IPS DF 4.7 (cell line): Measurements from ENCODE around the gene MEGF10.
"Not testable (repeated sequence)": the region's sequence is repeated elsewhere in the genome, so short reads cannot be mapped to it uniquely, and the experiment has no call there.

Experiments
- DNase-seq: peaks from one replicate; pipeline ENCODE4 v3.0.0-alpha.2; 2013; ENCODE audit warnings: low spot score; ENCODE audit errors: extremely low read depth

Gene MEGF10

DNA sequence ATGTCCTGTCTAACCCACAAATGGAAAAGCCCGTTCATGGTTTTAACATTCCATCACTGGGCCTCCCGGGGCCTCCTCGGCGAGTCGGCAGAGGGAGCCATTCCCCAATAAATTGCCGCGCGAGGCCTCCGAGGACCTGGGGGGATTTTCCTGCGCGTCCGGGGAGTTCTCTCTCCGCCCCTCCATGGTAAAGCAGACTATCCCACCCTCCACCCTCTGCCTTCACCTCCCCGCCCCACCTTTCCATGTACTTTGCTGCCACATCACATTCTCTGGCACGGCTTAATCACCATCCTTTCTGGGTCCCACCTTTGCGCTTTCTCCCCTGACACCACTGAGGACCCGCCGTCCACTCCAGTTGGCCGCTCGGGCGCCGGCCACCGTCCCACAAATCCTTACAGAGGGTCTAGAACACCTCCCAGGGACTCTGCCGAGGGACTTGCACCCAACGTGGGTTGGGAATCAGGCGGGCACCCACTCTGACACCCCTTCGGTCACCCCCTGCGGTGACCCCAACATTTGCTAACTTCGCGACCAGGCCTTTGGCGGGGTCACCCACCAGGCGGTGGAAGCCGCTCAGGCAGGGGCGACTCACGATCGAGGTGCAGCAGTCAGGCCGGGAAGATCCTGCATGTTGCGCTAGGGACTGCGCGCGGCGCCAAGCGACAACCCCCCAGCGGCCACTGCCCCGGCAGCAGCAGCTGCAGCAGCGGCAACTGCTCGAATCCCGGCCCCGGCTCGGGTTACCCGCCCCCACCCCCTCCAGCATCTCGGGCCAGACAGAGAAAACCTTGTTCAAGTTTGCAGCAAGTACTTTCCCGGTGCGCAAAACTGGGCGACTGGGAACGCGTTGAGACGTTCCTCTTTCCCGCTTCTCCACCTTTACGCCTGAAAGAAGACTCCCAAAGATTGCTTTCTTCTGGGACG lies at the start of gene MEGF10:
MEGF10 (plus strand) TSS at position 778 of the 927 bp plus-strand sequence. CDS start 40,513 bp downstream, outside the sequence.
- DNase-seq = no peak

GRCh38 chr5:127243011-127243410 lies 47.6 kb upstream of the MEGF10 start:
- DNase-seq = no peak

- DNase-seq = no peak
These were observed 35.8 kb upstream of the MEGF10 start for GRCh38 chr5:127254729-127255284.

GRCh38 chr5:127256886-127257597 lies 33.6 kb upstream of the MEGF10 start:
- no peak for DNase-seq

DNA sequence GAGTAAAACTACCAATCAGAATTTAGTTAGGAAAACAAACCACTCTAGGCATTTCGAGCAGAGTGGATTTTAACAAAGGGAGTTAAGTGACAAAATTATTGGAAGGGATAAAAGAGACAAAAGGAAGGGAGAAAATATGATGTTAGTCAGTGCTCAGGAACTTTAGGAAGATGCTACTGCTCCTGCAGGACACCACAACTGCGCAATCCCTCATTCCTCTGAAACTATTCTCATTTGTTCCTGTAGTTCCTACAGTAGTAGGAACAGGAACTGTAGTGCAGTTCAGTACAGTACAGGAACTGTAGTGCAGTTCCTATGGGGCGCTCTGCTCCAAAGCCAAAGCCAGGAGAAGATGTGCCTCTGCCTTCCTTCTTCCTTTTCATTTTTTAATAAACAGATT lies 29.9 kb upstream of the MEGF10 start:
- DNase-seq = no peak

DNA sequence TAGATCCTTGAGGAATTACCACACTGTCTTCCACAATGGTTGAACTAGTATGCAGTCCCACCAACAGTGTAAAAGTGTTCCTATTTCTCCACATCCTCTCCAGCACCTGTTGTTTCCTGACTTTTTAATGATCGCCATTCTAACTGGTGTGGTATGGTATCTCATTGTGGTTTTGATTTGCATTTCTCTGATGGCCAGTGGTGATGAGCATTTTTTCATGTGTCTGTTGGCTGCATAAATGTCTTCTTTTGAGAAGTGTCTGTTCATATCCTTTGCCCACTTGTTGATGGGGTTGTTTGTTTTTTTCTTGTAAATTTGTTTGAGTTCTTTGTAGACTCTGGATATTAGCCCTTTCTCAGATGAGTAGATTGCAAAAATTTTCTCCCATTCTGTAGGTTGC lies 25.1 kb upstream of the MEGF10 start:
- not testable (repeated sequence) for DNase-seq

- DNase-seq = not testable (repeated sequence)
These were observed 22.3 kb upstream of the MEGF10 start for GRCh38 chr5:127268342-127268741.

DNA sequence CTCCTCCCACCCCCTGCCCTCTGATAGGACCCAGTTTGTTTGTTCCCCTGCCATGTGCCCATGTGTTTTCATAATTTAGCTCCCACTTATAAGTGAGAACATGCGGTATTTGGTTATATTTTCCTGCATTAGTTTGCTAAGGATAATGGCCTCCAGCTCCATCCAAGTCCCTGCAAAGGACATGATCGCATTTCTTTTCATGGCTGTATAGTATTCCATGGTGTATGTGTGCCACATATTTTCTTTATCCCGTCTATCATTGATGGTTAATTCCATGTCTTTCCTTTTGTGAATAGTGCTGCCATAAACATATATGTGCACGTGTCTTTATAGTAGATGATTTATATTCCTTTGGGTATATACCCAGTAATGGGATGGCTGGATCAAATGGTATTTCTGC lies 19.9 kb upstream of the MEGF10 start:
- not testable (repeated sequence) for DNase-seq

GRCh38 chr5:127275641-127276193 lies 14.9 kb upstream of the MEGF10 start:
- no peak for DNase-seq

DNA sequence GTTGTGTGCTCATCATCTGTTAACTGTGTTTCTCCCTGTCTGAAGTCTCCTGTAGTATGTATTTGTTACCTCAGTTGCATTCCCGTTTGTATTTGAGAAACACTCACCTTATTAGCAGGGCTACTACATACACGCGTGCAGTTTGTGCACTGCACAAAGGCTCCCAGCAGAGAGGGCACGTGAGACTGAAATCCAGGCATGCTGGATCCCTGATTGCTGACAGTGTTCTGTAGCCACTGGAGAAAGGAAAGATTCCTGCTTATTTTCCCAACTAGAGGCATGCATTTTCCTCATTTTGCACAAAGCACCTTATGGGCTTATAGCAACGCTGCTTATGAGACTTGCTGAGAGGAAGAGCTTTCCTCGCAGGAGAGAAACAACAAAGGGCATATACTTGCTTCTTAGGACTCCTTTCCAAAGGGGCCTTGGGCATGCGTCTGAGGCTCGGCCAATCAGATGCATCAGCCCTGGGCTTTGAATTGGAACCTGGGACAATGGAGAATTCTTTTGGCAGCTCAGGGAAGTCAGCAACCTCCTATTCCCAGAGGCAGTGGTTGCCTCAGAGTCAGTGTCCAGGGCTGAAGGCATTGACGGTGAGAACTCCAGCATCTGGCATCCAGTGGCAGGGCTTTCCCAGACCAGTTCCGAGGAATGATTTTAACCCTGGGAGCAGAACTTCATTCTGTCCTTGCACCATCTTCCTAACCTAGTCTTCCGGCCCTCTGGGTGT lies 9.9 kb upstream of the MEGF10 start:
- no peak for DNase-seq

- DNase-seq = no peak
These were observed 9.0 kb upstream of the MEGF10 start for GRCh38 chr5:127281609-127282008.

- DNase-seq = no peak
These were observed 1.9 kb upstream of the MEGF10 start for GRCh38 chr5:127288676-127289075.

DNA sequence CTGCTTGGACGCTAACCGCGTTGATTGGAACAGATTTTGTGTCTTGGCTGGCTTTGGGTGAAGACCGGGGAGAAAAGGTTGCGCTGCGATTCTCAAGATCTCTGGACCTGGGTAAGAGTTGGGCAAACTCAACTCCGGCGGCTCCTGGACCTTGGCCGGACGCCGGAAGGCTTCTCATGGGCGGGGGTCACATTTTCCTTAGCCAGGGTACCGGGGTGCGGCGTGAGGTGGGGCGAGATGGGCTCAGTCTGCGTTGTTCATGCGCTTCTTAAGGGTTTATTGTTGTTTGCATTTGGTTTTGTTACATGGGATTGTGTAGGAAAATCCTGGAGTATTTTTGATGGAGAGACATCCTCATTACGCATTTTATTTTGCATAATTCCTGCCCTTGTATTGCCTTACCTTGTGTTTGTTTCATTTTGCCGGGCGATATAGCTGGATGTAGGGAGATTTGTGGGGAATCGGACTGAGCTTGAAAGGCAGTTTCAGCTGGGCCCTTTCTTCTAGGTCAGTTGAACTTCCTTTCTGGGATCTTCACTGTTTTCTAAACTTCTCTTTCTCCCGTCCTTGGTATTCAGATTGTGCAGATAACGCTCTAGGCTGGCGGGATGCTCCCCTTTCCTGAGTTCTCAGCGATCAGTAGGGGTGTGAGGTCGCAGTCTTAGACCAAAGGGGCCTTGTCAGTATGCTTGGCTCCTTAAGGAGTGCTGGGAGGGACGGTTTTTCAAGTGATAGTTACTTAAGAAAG lies 524 bp downstream of the MEGF10 start:
- no peak for DNase-seq

GRCh38 chr5:127292030-127292735 lies 1.6 kb downstream of the MEGF10 start:
- no peak for DNase-seq

DNA sequence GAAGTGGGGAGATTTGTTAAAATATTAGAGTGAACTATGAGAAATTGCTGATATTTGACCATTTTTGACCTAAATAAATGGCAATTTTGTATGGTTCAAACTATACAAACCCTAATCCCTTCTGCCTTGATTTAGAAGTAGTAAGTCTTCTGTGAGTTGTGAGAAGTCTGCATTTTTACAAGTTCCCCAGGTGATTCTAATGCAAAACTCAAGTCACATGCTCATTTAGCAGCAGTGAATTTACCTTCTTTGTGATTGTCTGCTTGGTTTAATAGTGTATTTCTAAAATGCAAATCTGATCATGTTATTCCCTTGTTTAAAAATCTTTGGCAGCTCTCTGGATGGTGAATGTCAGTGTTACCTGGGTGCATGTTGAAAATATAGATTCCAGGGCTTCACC lies 2.8 kb downstream of the MEGF10 start:
- no peak for DNase-seq

GRCh38 chr5:127294829-127295228 lies 4.2 kb downstream of the MEGF10 start:
- no peak for DNase-seq

DNA sequence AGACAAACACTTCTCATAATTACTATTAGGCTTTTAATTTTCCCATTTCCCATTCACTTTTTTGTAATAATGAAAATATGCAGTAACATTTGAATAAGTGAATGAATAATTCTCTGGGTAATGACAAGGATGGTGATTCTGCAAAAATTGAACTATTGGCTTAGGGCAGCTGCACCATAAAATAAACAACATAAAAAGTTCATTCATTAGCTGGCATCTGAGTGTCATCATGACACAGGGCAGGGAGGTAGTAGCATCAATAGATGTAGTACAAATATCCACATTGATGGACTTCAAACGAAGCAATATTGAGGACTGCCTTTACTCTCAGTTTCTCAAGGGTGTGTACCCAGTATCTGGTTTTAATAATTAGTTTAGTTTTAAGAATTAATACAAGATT lies 4.9 kb downstream of the MEGF10 start:
- no peak for DNase-seq

DNA sequence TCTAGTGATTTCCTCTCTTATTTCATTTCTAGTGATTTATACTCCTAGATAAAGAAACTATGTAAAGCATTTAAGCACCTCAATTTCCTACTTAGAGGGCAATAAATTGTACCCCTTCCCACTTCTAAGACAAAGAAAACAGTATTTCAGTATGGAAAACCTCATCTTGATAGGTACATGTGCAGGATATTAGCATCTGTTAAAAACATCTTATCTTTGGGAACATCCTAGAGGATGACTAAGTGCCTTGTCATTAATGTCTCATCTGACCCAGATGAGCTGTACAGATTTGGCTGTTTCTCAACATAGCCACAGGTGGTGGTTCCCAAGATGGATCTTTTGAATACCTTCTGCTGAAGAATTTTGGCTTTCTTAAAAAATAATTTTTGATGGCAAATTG lies 5.7 kb downstream of the MEGF10 start:
- DNase-seq = no peak

- DNase-seq = not testable (repeated sequence)
These were observed 6.3 kb downstream of the MEGF10 start for GRCh38 chr5:127296894-127297293.
